CD8-positive, alpha-beta memory T cell (primary cell): Measurements from ENCODE around the gene CTNS. TPM values are rescaled to one million over a fixed set of nuclear protein-coding genes. Genes with fewer than 3 reads are reported as not detected.
A peak's percentile ranks its signal among the peaks of the same experiment; 100 is the strongest.

Experiments used
- CTCF ChIA-PET: fragments of 350-600 bp; sonication (Branson Sonifier 250); formaldehyde crosslinking; loops from one replicate; lab custom pipeline; 2021; ENCODE audit warnings: antibody characterized with exemption; lab: Charles Lee
- POLR2A ChIA-PET: fragments of 350-600 bp; sonication (Branson Sonifier 250); formaldehyde crosslinking; loops from one replicate; lab custom pipeline; 2021; ENCODE audit warnings: antibody characterized with exemption; lab: Charles Lee
- DNase-seq, 5 donors: peaks; one replicate each; pipeline versions ENCODE4 v3.0.0 to v3.0.0-alpha.2; 2020 to 2022; ENCODE audit warnings: mixed read lengths in 1 of 5
- H3K27ac ChIP-seq: one replicate; pipeline ENCODE4 v1.7.0; 2013; ENCODE audit warnings: low read depth, mild to moderate bottlenecking, low read length, moderate library complexity
- H3K27me3 ChIP-seq: 2 replicates; pipeline ENCODE4 v1.7.0; 2013; ENCODE audit warnings: low read length, mild to moderate bottlenecking; ENCODE audit not compliant: insufficient read depth, poor library complexity, severe bottlenecking
- H3K36me3 ChIP-seq: 2 replicates; pipeline ENCODE4 v1.7.0; 2013; ENCODE audit warnings: mild to moderate bottlenecking, low read length, moderate library complexity; ENCODE audit not compliant: insufficient read depth
- H3K4me1 ChIP-seq: 2 replicates; pipeline ENCODE4 v1.7.0; 2013; ENCODE audit warnings: mild to moderate bottlenecking, low read length, moderate library complexity; ENCODE audit not compliant: insufficient read depth
- H3K4me3 ChIP-seq: 2 replicates; pipeline ENCODE4 v1.7.0; 2013; ENCODE audit warnings: mild to moderate bottlenecking, low read length
- H3K9me3 ChIP-seq: 2 replicates; pipeline ENCODE4 v1.7.0; 2013; ENCODE audit warnings: mild to moderate bottlenecking, low read length
- H3K27ac Mint-ChIP-seq, 8 donors: one replicate each; pipeline ENCODE4 v1.8.0; 2020 to 2021; ENCODE audit warnings: mixed read lengths in 8 of 8, mild to moderate bottlenecking in 6 of 8, inconsistent platforms in 3 of 8, moderate library complexity in 3 of 8
- H3K27me3 Mint-ChIP-seq, 2 donors: one replicate each; pipeline ENCODE4 v1.8.0; 2020 to 2021; ENCODE audit warnings: mixed read lengths in 2 of 2, mild to moderate bottlenecking in 1 of 2, moderate library complexity in 1 of 2
- H3K36me3 Mint-ChIP-seq, 3 donors: one replicate each; pipeline ENCODE4 v1.8.0; 2020 to 2021; ENCODE audit warnings: mixed read lengths in 3 of 3, inconsistent platforms in 1 of 3, mild to moderate bottlenecking in 1 of 3
- H3K4me1 Mint-ChIP-seq, 3 donors: one replicate each; pipeline ENCODE4 v1.8.0; 2020 to 2021; ENCODE audit warnings: mixed read lengths in 3 of 3, inconsistent platforms in 1 of 3, mild to moderate bottlenecking in 1 of 3
- H3K4me3 Mint-ChIP-seq, 7 donors: one replicate each; pipeline ENCODE4 v1.8.0; 2020 to 2021; ENCODE audit warnings: mixed read lengths in 7 of 7, mild to moderate bottlenecking in 6 of 7, moderate library complexity in 4 of 7, inconsistent platforms in 2 of 7
- H3K9me3 Mint-ChIP-seq, 5 donors: one replicate each; pipeline ENCODE4 v1.8.0; 2020 to 2022; ENCODE audit warnings: mixed read lengths in 5 of 5, mild to moderate bottlenecking in 3 of 5, moderate library complexity in 2 of 5, inconsistent platforms in 1 of 5
- polyA plus RNA-seq: library from polyadenylated mRNA; unstranded; fragments of 300-500 nt; fragmentation: Illumina TruSeq; gene quantifications from one replicate; pipeline ENCODE4 v1.2.3, GENCODE V29; 2021
- total RNA-seq, 2 experiments: library from RNA; stranded (reverse); gene quantifications; one replicate each; pipeline ENCODE4 v1.2.3, GENCODE V29; 2021

CTNS gene
- total and polyA plus RNA-seq, 3 experiments from 2014 or later: 7.7 to 35.5 (median 33.3) TPM

DNA sequence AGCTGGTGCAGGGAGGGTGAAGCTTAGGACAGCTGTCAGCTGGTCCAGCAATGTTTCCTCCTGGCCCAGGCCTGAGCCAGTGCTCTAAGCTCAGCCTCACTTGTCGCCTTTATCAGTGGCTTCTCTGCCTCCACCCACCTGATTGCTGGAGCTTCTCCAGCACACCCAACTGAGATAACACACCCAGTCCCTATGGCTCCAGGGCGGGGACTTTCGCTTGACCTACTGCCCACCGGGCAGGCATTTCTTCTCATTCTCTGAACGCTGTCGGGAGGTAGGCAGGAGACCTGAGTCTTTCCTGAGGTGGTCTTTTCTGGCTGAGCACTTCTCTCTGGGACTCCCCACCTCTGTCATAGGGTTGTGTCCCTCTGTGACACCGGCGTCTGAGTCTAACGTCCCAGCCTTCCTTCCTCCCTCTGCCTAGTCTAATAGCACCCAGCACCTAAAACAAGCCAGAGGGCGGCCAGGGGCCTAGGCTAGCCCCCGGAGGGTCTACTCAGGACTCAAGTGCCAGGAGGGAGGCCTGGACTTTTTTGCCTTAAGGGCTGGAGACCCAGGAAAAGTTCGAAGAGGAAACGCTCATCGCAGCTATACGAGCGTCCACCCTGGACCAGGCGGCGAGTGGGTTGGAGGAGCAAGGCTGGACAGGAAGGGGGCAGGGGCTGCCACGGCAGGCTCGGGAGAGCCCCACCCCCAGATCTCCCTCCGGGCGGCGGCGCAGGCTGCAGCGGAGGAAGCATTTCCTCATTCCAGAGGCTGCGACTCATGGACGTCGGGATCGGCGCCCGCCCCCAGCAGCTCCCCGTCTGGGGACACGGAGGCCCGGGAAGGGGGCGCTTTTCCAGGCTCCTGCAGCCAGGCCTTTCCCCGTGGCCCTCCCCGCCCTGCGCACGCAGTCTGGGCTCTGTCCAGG lies 31.1 kb downstream of the CTNS start:
- no peaks in the 10 kb centered on the region for H3K36me3 ChIP-seq
- POLR2A ChIA-PET: interaction anchor here (0.6 to 1.3 kb wide), 2 partner anchors 32 to 1841 kb away, joined by 3 to 5 read pairs; partner anchors contain the start of genes CTNS and SHPK
- peak overlapping the region; percentile 49 for H3K27ac ChIP-seq

DNA sequence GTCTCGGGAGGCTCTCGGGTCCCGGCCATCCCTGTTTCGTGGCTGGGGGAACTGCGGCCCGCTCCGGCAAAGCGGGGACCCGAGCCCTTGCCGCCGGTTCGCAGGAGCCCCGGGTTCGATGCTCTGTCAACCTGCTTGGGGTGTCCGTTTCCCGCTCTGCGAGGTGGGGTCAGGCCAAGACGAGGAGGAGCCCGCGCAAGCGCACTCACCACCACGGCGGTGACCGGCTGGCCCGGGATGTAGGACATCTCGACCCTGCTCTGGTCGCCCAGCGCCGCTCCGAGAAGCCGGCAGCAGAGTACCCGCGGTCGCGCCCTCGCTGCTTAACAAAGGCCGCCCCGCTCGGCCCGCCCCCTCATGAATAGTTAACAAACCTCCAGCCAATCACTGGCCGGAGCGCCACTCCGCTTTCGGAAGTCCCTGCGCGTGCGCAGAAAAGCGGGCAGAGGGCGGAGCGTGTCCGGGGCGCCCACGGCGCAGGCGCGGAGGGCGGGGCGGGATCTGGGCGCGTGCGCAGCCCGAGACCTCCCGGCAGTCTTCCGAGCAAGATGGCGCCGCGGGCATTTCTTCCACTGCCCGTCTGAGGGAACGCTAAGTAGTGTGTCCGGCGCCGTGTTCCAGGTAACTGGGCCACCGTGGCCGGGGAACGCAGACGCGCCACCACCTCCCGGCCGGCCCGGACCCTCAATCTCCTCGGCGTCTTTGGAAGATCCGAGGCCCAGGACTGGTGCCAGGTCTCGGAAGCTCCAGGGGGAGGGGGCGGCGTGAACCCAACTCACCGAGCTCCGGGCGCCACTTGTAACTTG lies 31.9 kb downstream of the CTNS start, which contains the start of the genes EMC6 and TAX1BP3:
Gene EMC6, plus strand, starts transcription at position 534 of the 806 bp plus-strand sequence. CDS start 335 bp downstream, outside the sequence.
Gene TAX1BP3, minus strand, starts transcription at position 300 of the 806 bp plus-strand sequence. Its CDS starts 52 bp downstream, at position 248.
- H3K4me1 ChIP-seq: peaks cover 20% of the 10 kb centered on the region
- H3K9me3 Mint-ChIP-seq: no peaks in the 10 kb centered on the region
- peak within 1 kb of the TSS; percentile 85 for H3K4me3 ChIP-seq
- no peaks in the 10 kb centered on the region for H3K36me3 ChIP-seq
- peak within 1 kb of the TSS; percentile 90 to 98 (median 92) for H3K4me3 Mint-ChIP-seq
- H3K9me3 ChIP-seq: no peaks in the 10 kb centered on the region
- no peaks in the 10 kb centered on the region for H3K27me3 ChIP-seq
- H3K27ac ChIP-seq: peak within 1 kb of the TSS; percentile 55
- no peaks in the 10 kb centered on the region for H3K27me3 Mint-ChIP-seq
- CTCF ChIA-PET: interaction anchor here (0.7 kb wide), 1 partner anchor 14 kb away, joined by 3 read pairs; no protein-coding TSS in a partner anchor
- POLR2A ChIA-PET: interaction anchor here (1.0 to 1.3 kb wide), 2 partner anchors 32 to 43 kb away, joined by 3 to 5 read pairs; partner anchors contain the start of genes CTNS and SHPK
- peak within 1 kb of the TSS; percentile 74 to 96 (median 86) for H3K27ac Mint-ChIP-seq
- peaks cover 0 to 27% (median 0%) of the 10 kb centered on the region in 3 donors for H3K36me3 Mint-ChIP-seq
- peaks cover 21 to 32% (median 25%) of the 10 kb centered on the region in 3 donors for H3K4me1 Mint-ChIP-seq
- DNase-seq: peak; percentile 98 to 100 (median 99)

More for the DNA sequence above, 31.1 kb downstream of the CTNS start:
- CTCF ChIA-PET: interaction anchor here (1.4 kb wide), 1 partner anchor 31 kb away, joined by 4 read pairs; the partner anchor contains the start of genes CTNS and SHPK
- peaks cover 21 to 32% (median 25%) of the 10 kb centered on the region in 3 donors for H3K4me1 Mint-ChIP-seq
- peak overlapping the region; percentile 76 to 98 (median 91) for H3K4me3 Mint-ChIP-seq
- H3K4me1 ChIP-seq: peaks cover 20% of the 10 kb centered on the region
- H3K27ac Mint-ChIP-seq: peak overlapping the region in 5 of 8 donors; percentile 7 to 74 (median 45)
- no peaks in the 10 kb centered on the region for H3K27me3 Mint-ChIP-seq
- H3K9me3 Mint-ChIP-seq: no peaks in the 10 kb centered on the region
- H3K36me3 Mint-ChIP-seq: peaks cover 0 to 24% (median 0%) of the 10 kb centered on the region in 3 donors
- DNase-seq: no peak
- no peaks in the 10 kb centered on the region for H3K9me3 ChIP-seq
- H3K4me3 ChIP-seq: peak overlapping the region; percentile 85
- H3K27me3 ChIP-seq: no peaks in the 10 kb centered on the region

DNA sequence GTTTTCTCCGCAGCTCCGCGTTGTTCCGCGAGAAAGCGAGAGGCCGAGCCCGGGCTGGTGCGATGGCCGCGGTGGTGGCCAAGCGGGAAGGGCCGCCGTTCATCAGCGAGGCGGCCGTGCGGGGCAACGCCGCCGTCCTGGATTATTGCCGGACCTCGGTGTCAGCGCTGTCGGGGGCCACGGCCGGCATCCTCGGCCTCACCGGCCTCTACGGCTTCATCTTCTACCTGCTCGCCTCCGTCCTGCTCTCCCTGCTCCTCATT lies 32.5 kb downstream of the CTNS start:
- Mint-ChIP-seq H3K9me3 (no peaks in the 10 kb centered on the region), H3K27ac (peak overlapping the region; percentile 74 to 96 (median 86)), H3K4me1 (peaks cover 21 to 32% (median 25%) of the 10 kb centered on the region in 3 donors), H3K4me3 (peak overlapping the region; percentile 90 to 98 (median 92)), H3K27me3 (no peaks in the 10 kb centered on the region), H3K36me3 (peaks cover 0 to 26% (median 0%) of the 10 kb centered on the region in 3 donors)
- ChIA-PET POLR2A (interaction anchor here (1.0 to 1.3 kb wide), 2 partner anchors 33 to 42 kb away, joined by 3 to 5 read pairs; partner anchors contain the start of genes CTNS and SHPK), CTCF (interaction anchor here (0.7 kb wide), 1 partner anchor 14 kb away, joined by 3 read pairs; no protein-coding TSS in a partner anchor)
- Histone ChIP-seq H3K27me3 (no peaks in the 10 kb centered on the region), H3K4me3 (peak overlapping the region; percentile 85), H3K9me3 (no peaks in the 10 kb centered on the region), H3K27ac (peak overlapping the region; percentile 55), H3K4me1 (peaks cover 20% of the 10 kb centered on the region), H3K36me3 (no peaks in the 10 kb centered on the region)
- no peak for DNase-seq

GRCh38 chr17:3669548-3669947 lies 33.0 kb downstream of the CTNS start:
- H3K27ac ChIP-seq: peak overlapping the region; percentile 55
- peak overlapping the region; percentile 85 for H3K4me3 ChIP-seq
- POLR2A ChIA-PET: interaction anchor here (0.9 kb wide), 1 partner anchor 53 kb away, joined by 3 read pairs; the partner anchor contains the start of gene HASPIN
- Mint-ChIP-seq H3K4me3 (peak overlapping the region; percentile 90 to 98 (median 92)), H3K4me1 (peaks cover 22 to 32% (median 25%) of the 10 kb centered on the region in 3 donors), H3K27ac (peak overlapping the region; percentile 74 to 96 (median 86)), H3K36me3 (peaks cover 0 to 22% (median 0%) of the 10 kb centered on the region in 3 donors), H3K27me3 (no peaks in the 10 kb centered on the region), H3K9me3 (no peaks in the 10 kb centered on the region)
- CTCF ChIA-PET: interaction anchor here (1.5 kb wide), 1 partner anchor 14 kb away, joined by 5 read pairs; no protein-coding TSS in a partner anchor
- H3K36me3 ChIP-seq: no peaks in the 10 kb centered on the region
- H3K4me1 ChIP-seq: peaks cover 20% of the 10 kb centered on the region
- no peaks in the 10 kb centered on the region for H3K27me3 ChIP-seq
- DNase-seq: no peak
- H3K9me3 ChIP-seq: no peaks in the 10 kb centered on the region

DNA sequence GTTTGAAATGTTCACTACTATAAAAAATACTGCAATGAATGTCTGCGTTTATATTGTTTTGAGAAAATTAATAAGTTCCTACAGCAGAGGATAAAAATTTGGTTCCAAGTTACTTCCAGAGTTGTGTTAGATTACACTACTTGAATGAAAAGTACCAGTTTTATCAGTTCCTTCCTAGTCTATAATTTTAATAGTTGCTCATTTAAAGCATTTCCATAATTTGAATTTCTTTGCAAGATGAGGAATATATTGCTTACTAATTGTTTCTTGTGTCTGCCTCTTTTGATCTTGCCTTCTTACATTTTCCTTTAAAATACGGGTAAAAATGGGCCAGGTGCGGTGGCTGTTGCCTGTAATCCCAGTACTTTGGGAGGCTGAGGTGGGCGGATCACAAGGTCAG lies 36.0 kb downstream of the CTNS start:
- H3K36me3 Mint-ChIP-seq: peaks cover 0 to 33% (median under 1%) of the 10 kb centered on the region in 3 donors
- no peaks in the 10 kb centered on the region for H3K36me3 ChIP-seq
- no peaks in the 10 kb centered on the region for H3K27me3 Mint-ChIP-seq
- peaks cover 18% of the 10 kb centered on the region for H3K4me1 ChIP-seq
- H3K9me3 Mint-ChIP-seq: no peaks in the 10 kb centered on the region
- H3K27ac ChIP-seq: no peak overlapping the region
- no peak for DNase-seq
- ChIA-PET CTCF (no interaction called here), POLR2A (no interaction called here)
- H3K4me3 Mint-ChIP-seq: peak overlapping the region in 1 of 7 donors; percentile 46
- no peaks in the 10 kb centered on the region for H3K9me3 ChIP-seq
- H3K27ac Mint-ChIP-seq: peak overlapping the region in 1 of 8 donors; percentile 72
- H3K4me1 Mint-ChIP-seq: peaks cover 15 to 22% (median 17%) of the 10 kb centered on the region in 3 donors
- H3K4me3 ChIP-seq: no peak overlapping the region
- no peaks in the 10 kb centered on the region for H3K27me3 ChIP-seq

- Histone ChIP-seq H3K9me3 (no peaks in the 10 kb centered on the region), H3K27me3 (no peaks in the 10 kb centered on the region), H3K36me3 (no peaks in the 10 kb centered on the region), H3K4me3 (no peak overlapping the region), H3K4me1 (no peaks in the 10 kb centered on the region), H3K27ac (no peak overlapping the region)
- Mint-ChIP-seq H3K36me3 (peaks cover 0 to 35% (median 4%) of the 10 kb centered on the region in 3 donors), H3K9me3 (no peaks in the 10 kb centered on the region), H3K4me1 (peaks cover 4 to 5% (median 4%) of the 10 kb centered on the region in 3 donors), H3K27me3 (no peaks in the 10 kb centered on the region), H3K27ac (peak overlapping the region in 2 of 8 donors; percentile 17 to 45), H3K4me3 (no peak overlapping the region)
- no peak for DNase-seq
- ChIA-PET CTCF (no interaction called here), POLR2A (no interaction called here)
These were observed 39.3 kb downstream of the CTNS start for GRCh38 chr17:3675886-3676285.

GRCh38 chr17:3678095-3678820 lies 41.7 kb downstream of the CTNS start:
- ChIA-PET CTCF (interaction anchor here (1.6 kb wide), 1 partner anchor 18 kb away, joined by 3 read pairs; the partner anchor contains the start of gene P2RX5), POLR2A (no interaction called here)
- Histone ChIP-seq H3K4me3 (no peak overlapping the region), H3K4me1 (peaks cover 5% of the 10 kb centered on the region), H3K27ac (no peak overlapping the region), H3K9me3 (no peaks in the 10 kb centered on the region), H3K27me3 (no peaks in the 10 kb centered on the region), H3K36me3 (no peaks in the 10 kb centered on the region)
- DNase-seq: no peak
- peaks cover 5 to 13% (median 12%) of the 10 kb centered on the region in 3 donors for H3K4me1 Mint-ChIP-seq
- no peak overlapping the region for H3K27ac Mint-ChIP-seq
- no peaks in the 10 kb centered on the region for H3K9me3 Mint-ChIP-seq
- no peaks in the 10 kb centered on the region for H3K27me3 Mint-ChIP-seq
- no peak overlapping the region for H3K4me3 Mint-ChIP-seq
- peaks cover 0 to 26% (median 4%) of the 10 kb centered on the region in 3 donors for H3K36me3 Mint-ChIP-seq
